ENCODE results near the gene CNOT3. TPM values are rescaled to one million over a fixed set of nuclear protein-coding genes. Genes with fewer than 3 reads are reported as not detected.

The CNOT3 gene
- total and polyA plus RNA-seq, 2 of the 13 experiments (the other 11 are each of a cell fraction or from before 2014, with no cell fraction given) = 4.3 to 5.8 TPM

- no peak for TF ChIP-seq DPF2 (CRISPR knock-in tag; IDR thresholded peaks at IDR 0.05; ENCODE audit: borderline replicate concordance, low read depth)
- TF ChIP-seq TEAD3 (CRISPR knock-in tag; optimal IDR thresholded peaks at IDR 0.05; ENCODE audit: borderline replicate concordance) = peak; percentile 33
- no peak for TF ChIP-seq HOXA7 (CRISPR knock-in tag; IDR thresholded peaks at IDR 0.05)
- no peak; the same call in 1 of the 2 replicates for TF ChIP-seq PPARG (CRISPR knock-in tag; conservative IDR thresholded peaks at IDR 0.05)
- TF ChIP-seq AHDC1 (CRISPR knock-in tag; IDR thresholded peaks at IDR 0.05; ENCODE audit: borderline replicate concordance) = no peak
- no peak for TF ChIP-seq NAIF1 (CRISPR knock-in tag; IDR thresholded peaks at IDR 0.05; ENCODE audit: borderline replicate concordance)
- no peak for TF ChIP-seq ZUFSP (CRISPR knock-in tag; IDR thresholded peaks at IDR 0.05; ENCODE audit: borderline replicate concordance)
- no peak for TF ChIP-seq REXO4 (CRISPR knock-in tag; IDR thresholded peaks at IDR 0.05; ENCODE audit: borderline replicate concordance)
- TF ChIP-seq ZNF530 (CRISPR knock-in tag; IDR thresholded peaks at IDR 0.05; ENCODE audit: low read depth) = no peak
- TF ChIP-seq SALL2 (CRISPR knock-in tag; IDR thresholded peaks at IDR 0.05) = peak; percentile 76; the same call in 1 of the 2 replicates
- no peak for TF ChIP-seq ZBTB20 (CRISPR knock-in tag; IDR thresholded peaks at IDR 0.05; ENCODE audit: borderline replicate concordance, low read depth)
- no peak for TF ChIP-seq ZNF784 (CRISPR knock-in tag; IDR thresholded peaks at IDR 0.05; ENCODE audit: borderline replicate concordance)
- TF ChIP-seq NCOA5 (CRISPR knock-in tag; IDR thresholded peaks at IDR 0.05) = no peak
- peak; percentile 90 for TF ChIP-seq SUZ12 (IDR thresholded peaks at IDR 0.05; ENCODE audit: low read depth, low read length)
- peak; percentile 61; the same call in 1 of the 2 replicates for TF ChIP-seq MIER2 (CRISPR knock-in tag; IDR thresholded peaks at IDR 0.05)
- no peak for TF ChIP-seq ATF6 (CRISPR knock-in tag; conservative IDR thresholded peaks at IDR 0.05)
- TF ChIP-seq ZMYM2 (CRISPR knock-in tag; IDR thresholded peaks at IDR 0.05) = no peak
- peak; percentile 70; the same call in 1 of the 2 replicates for TF ChIP-seq FIP1L1 (IDR thresholded peaks at IDR 0.05; ENCODE audit: borderline replicate concordance, insufficient read depth, low read depth, low read length)
Observed at GRCh38 chr19:54102421-54103169, 35.0 kb upstream of the CNOT3 start, which contains the start of gene NDUFA3 (continued).

All from HepG2 (cell line).